Measurements from ENCODE around the gene MTA2.
A peak's percentile ranks its signal among the peaks of the same experiment; 100 is the strongest.
"Not testable (repeated sequence)": the region's sequence is repeated elsewhere in the genome, so short reads cannot be mapped to it uniquely, and the experiment has no call there.

MTA2 gene

DNA sequence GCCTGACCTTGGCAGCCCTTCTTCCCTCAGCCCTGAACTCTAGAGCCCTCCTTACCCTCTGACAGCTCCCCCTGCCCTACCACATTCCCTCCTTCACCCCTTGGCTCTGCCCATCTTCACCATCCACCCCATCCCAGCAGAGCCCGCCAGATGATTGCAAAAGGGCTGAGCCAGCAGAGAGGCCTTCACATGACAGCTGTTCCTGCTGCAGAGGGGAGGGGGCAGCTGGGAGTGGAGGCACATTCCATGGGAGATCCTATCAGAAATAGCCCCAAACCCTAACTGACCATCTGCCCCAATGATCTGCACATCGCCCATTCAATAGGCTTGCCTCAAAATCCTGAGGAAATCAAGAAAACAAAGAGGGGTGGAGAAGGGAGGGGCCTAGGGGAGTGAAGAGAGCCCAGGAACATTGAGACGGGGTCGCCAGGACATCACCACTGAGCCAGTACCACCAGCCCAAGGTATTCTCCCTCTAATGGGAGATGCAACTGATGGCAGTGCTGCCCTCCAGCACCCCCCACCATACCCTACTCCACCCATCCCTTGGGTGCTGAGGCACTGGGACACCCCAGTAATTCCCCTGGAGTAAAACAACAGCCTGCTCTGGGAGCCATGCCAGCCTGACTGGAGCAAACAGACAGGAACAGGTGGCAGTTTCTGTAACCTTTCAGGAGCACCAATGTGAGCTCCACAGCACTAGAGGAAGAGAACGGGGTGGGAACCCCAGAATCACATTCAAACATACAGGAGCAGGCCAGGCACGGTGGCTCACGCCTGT lies 47.1 kb downstream of the MTA2 start:
- peak overlapping the region in 1 of 7 experiments; percentile 5 for H3K4me3 ChIP-seq
- H3K27ac ChIP-seq, result peak overlapping the region; percentile 37 to 100 (median 93)

DNA sequence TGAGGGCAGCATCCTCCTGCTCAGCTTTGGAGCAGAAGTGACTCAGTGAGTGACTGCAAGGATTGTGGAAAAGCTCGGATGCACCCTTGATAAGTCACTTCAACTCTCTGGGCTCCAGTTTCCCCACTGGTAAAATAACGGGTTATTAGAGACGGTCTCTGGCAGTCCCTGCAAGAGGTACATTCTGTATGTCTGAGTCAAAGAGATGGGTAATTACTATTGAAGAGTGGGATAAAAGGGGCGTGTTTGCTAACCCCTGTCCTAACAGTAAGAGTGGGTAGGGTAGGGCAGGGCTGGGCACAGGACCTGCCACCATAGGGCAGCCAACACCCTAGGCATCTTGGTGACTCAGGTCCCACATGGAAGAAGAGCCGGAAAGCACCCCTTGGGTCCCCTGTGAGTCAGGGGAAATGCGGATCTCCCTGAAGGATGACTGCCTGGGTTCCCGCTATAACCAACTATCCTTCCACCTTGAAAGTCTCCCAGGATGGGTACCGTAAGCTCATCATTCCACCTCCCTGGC lies 47.8 kb downstream of the MTA2 start:
- H3K27ac ChIP-seq, result peak overlapping the region; percentile 34 to 100 (median 93)
- H3K4me3 ChIP-seq, result peak overlapping the region in 3 of 7 experiments; percentile 1 to 13 (median 3)

DNA sequence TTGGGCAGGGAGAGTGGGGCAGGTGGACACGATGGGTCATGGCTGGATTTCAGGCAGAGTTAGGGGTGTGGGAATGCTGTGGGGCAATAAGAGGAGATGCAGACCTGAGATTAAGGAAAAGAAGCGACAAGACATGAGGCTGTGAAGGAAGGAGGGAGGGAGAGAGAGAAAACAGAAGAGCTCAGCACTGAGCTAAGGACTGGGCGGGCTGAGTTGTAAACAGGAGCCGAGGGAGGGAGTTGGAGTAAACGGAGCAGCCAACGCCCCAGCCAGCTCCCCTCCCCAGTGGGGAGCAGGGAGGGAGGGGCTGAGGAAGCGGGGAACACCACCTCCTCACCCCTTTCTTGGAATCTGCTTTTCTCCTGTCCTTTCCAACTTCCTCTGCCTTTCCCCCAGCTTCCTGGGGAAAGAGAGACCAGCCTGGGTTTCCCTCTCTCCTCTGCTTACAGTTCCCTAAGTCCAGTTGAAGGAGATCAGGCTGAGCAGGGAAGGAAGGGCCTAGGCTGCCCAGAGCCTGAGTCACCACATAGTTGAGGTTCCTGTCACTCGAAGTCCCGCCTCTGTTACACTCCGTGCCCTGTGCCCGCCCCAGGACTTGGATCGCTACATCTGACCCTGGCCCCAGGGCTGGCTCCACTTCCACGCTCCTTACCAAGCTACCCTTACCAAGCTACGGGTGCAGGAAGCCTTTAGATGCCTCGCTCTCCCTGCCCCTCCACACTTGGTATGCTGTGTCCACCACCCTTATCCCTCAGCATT lies 48.4 kb downstream of the MTA2 start:
- peak overlapping the region in 4 of 7 experiments; percentile 1 to 15 (median 8) for H3K4me3 ChIP-seq
- H3K27ac ChIP-seq, result peak overlapping the region; percentile 68 to 100 (median 93)

DNA sequence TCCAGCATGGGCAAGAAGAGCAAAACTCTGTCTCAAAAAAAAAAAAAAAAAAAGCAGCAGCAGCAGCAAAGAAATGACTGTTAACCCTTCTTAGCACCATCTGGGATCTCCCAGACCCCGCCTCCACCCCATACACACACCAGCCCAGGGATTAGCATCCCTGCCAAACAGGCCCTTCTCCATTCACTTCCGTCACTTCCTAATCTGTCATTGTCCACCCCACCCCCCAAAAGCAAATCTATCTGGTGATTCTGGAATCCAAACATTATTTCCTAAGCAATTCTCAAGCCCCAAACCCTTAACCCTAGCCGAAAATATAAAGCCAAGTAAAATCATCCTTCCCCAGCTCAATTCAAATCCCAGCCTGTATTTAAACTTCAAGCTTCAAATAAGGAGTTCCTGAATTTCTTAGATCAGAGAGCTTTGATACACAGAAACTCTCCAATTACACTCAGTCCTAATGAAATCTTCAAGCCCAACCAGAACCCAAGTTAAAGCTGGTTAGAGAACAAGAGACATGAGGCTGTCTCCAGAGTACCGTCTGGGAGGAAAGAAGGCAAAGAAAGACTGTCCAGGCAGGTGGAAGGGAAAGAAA lies 49.1 kb downstream of the MTA2 start:
- Histone ChIP-seq H3K4me3 (peak overlapping the region in 3 of 7 experiments; percentile 1 to 15 (median 13)), H3K27ac (peak overlapping the region; percentile 68 to 100 (median 93))

DNA sequence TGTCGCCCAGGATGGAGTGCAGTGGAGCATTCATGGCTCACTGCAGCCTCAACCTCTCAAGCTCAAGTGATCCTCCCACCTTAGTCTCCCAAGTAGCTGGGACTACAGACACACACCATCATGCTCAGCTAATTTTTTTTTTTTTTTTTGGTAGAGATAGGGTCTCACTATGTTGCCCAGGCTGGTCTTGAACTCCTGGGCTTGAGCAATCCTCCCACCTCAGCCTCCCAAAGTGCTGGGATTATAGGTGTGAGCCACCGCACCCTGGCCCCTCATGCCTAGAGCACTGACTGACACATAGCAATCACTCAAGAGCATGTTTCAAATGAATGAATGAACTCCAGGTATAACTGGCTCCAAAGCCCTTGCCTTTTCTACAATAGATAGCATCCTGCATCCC lies 51.2 kb downstream of the MTA2 start:
- H3K4me3 ChIP-seq, result not testable (repeated sequence)
- H3K27ac ChIP-seq, result peak overlapping the region in 6 of 21 experiments; percentile 86 to 100 (median 94)

- H3K27ac ChIP-seq, result peak overlapping the region in 17 of 21 experiments; percentile 1 to 100 (median 97)
- H3K4me3 ChIP-seq, result no peak overlapping the region
These were observed 52.9 kb downstream of the MTA2 start for GRCh38 chr11:62548545-62549335.

GRCh38 chr11:62547691-62548281 lies 53.9 kb downstream of the MTA2 start:
- H3K27ac ChIP-seq, result peak overlapping the region; percentile 95 to 100 (median 99)

GRCh38 chr11:62546929-62547625 lies 54.6 kb downstream of the MTA2 start:
- Histone ChIP-seq H3K4me3 (peak overlapping the region; percentile 80 to 98 (median 92)), H3K27ac (peak overlapping the region; percentile 95 to 100 (median 99))

More at GRCh38 chr11:62547691-62548281, 53.9 kb downstream of the MTA2 start:
- H3K4me3 ChIP-seq, result peak overlapping the region; percentile 80 to 98 (median 92)

GRCh38 chr11:62546244-62546928 lies 55.3 kb downstream of the MTA2 start, which contains the start of gene AHNAK:
Gene AHNAK (minus strand): TSS chr11:62546806. CDS start chr11:62536098, 10,708 bp downstream.
- H3K4me3 ChIP-seq, result peak within 1 kb of the TSS; percentile 80 to 98 (median 92)
- H3K27ac ChIP-seq, result peak within 1 kb of the TSS; percentile 95 to 100 (median 99)

DNA sequence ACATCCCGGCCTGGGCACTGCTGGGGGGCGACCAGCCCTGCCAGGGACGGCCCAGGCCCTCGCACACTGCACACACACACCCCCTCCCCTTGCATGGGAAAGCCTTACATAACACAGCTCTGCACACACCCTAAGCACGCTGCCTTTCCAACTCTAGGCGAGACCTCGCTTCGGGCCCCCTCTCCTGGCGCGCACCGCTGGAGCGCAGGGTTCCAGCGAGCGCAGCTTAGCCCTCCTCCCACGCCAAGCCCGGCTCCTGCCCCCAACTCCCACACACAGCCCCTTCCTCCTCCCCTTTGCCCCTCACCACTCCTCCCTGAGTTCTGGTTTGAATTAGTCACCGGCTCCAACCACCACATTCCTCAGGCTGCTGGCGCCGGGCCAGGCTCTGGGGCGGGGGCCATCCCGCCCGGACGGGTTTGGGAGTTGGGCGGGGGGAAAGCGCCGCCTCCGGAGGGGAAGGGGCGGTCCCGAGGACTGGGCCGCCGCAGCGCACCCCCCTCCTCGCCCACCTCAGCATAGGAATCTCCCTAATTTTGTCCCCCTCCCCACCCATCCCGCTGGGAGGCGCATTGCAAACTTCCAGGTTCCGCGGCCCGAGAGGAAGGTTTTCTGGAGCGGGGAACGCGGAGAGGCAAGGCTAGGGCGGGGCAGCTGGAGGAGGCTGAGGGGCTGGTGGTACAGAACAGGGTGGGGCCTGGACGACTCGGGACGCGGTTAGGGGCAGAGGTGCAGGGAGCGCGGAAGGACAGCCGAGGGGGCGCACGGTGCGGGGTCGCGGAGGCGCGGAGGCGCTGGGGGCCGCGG lies 56.0 kb downstream of the MTA2 start:
- Histone ChIP-seq H3K4me3 (peak overlapping the region; percentile 80 to 98 (median 92)), H3K27ac (peak overlapping the region; percentile 95 to 100 (median 99))

DNA sequence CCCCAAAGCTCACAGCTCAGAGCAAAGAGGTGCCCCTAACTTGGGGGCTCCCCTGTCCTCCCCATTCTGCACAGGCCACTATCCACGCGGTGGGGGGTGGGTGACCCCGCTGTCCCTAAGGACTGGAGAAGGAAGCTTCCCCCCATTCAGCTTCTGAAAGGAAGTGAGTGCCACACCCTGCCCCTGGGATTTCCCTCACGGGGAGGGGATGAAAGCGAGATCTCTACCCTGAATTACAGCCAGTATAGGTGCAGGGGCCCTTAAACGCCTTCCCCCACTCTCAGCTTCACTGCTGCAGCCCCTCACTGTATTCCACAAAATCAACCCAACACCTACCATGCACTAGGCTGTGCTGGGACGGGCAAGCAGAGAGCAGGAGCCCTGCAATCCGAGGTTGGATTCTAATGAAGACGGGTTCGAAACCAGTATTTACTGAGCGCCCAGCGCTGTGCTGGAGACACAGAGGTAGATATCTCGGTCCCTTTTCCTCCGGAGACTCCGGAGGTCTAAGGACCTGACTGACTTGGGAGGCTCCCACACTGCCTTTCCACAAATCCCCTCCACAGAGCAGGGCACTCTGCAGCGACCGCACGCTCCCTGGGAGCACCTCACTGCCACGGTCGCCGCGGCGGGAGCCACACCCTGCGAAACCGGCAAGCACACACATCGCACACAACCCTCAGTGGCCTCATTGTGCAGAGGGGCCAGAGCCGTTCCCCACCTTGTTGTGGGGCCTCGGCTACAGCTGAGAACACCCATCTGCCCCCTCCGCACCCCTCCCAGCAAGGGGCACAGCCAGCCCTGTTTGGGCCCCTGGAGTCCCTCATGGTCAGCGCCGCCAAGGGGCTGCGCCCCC lies 56.9 kb downstream of the MTA2 start:
- peak overlapping the region; percentile 81 to 100 (median 99) for H3K27ac ChIP-seq
- H3K4me3 ChIP-seq, result peak overlapping the region; percentile 80 to 98 (median 92)

DNA sequence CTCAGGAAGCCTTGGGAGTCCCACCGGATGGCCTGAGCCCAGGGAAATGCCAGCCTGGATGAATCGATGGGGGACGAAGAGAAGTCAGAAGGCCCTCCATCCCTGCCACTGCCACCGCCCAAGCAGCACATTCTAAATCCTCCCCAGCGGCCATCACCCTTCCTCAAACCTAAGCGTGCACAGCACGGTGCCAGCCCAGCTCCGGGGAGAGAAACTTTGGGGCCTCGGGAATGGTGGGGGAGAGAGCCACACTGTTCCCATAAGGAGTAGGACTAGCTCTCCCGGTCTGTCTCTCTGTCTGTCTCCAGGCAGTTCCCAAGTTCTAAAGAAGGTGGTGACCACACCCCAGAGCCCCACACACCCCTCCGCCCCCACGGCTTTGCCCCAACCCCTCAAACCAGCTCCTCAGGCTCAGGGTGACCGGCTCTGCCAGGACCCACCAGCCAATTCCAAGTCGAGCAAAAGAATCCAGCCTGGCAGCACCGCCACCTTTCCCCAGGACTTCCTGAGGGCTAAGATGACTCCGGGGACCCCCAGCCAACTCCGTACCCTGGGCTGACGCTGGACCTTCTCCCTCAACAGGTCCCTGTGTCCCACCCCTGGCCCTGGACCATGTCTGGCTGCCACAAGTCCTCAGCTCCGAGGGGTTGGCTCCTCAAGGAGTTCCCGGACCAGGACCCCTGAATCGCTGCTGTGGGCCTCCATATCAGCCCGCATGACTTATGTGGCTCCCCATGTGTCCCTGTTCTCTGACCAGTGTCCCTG lies 57.8 kb downstream of the MTA2 start:
- Histone ChIP-seq H3K27ac (peak overlapping the region; percentile 81 to 100 (median 99)), H3K4me3 (peak overlapping the region; percentile 80 to 98 (median 92))
